Activated naive CD8-positive, alpha-beta T cell treated with anti-CD3 and anti-CD28 coated beads, Interleukin-2, amount 50 U/mL, for 16 hours (primary cell): ENCODE results near the gene FAM20A.
"Not testable (repeated sequence)": the region's sequence is repeated elsewhere in the genome, so short reads cannot be mapped to it uniquely, and the experiment has no call there.

ENCODE experiments used
- DNase-seq: peaks from one replicate; pipeline ENCODE4 v3.0.0-alpha.2; 2020; ENCODE audit warnings: low read depth, low spot score

Gene FAM20A

DNA sequence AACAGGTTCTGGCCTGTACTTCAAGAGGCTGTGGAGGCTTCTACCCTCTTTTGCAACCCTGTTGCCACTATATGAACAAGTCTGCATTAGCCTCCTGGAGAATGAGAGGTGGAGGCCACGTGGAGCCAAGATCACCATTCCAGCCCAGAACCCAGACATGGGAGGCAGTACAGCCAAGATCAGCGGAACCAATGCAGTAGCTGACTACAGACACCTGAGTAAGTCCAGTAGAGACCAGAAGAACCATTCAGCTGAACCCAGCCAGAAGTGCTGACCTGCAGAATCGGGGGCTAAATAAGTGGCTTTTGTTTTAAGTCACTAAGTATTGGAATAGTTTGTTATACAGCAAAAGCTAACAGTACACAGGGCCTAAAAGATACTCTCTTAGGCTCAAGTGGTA is 12.1 kb downstream of the FAM20A start:
- no peak for DNase-seq

DNA sequence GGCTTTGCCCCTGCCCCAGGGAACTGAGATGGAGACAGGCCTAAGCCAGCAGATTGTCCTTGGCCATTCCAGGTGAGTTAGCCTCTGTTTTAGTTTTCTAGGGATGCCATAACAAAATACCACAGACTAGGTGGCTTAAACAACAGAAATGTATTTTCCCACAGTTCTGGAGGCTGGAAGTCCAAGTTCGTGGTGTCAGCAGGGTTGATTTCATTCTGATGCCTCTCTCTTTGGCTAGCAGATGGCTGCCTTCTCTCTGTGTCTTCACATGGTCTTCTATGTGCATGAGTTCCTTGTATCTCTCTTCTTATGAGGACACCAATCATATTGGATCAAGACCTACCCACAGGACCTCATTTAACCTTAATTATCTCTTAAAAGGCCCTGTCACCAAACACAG is 12.8 kb downstream of the FAM20A start:
- no peak for DNase-seq

DNA sequence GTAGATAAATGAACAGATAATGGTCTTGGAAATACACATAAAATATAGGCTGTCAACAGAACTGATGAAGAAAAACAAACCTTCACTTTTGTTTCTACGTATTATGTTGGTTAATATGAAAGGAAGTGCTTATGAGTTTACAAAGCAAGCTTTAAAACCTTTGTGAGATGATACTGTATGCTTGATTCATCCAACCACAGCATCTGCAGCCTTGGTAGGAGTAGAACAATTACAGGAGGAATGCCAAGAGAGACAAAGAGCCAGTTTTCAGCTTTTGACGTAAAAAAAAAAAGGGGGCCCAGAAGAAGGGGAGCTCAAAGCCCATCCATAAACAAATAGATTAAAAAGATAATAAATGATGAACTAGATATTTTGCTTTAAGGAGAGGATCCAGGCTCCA is 13.3 kb downstream of the FAM20A start:
- no peak for DNase-seq

DNA sequence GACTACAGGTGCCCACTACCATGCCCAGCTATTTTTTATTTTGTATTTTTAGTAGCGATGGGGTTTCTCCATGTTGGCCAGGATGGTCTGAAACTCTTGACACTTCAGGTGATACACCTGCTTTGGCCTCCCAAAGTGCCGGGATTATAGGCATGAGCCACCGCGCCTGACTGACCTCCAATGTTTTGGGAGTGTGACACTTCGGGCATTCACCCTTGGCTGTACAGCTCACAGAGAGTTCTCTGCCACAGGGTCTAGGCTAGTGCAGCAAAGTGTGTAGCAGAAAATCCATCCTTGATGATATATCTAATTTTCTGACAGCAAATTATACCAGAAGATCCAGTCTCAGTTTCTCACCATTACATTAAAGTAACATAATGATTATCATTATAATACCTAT is 14.1 kb downstream of the FAM20A start:
- DNase-seq: no peak

DNA sequence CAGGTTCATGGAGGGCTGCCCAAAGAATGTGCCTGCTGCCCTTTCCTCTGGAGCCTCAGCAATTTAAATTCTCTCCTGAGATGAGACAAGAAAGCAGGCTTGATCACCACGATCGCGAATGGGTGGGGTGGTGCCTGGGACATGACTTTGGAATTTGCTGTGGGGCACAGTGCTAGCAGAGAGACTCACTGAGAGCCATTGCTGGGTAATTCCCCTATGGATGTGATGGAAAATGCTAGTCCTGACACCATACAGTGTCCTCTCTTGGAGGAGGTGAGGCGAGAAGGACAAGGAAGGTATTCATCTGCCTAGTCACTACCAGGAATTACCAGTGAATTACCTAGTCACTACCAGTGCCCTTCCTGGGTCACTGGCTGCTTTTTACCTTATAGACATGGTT is 15.5 kb downstream of the FAM20A start:
- no peak for DNase-seq

DNA sequence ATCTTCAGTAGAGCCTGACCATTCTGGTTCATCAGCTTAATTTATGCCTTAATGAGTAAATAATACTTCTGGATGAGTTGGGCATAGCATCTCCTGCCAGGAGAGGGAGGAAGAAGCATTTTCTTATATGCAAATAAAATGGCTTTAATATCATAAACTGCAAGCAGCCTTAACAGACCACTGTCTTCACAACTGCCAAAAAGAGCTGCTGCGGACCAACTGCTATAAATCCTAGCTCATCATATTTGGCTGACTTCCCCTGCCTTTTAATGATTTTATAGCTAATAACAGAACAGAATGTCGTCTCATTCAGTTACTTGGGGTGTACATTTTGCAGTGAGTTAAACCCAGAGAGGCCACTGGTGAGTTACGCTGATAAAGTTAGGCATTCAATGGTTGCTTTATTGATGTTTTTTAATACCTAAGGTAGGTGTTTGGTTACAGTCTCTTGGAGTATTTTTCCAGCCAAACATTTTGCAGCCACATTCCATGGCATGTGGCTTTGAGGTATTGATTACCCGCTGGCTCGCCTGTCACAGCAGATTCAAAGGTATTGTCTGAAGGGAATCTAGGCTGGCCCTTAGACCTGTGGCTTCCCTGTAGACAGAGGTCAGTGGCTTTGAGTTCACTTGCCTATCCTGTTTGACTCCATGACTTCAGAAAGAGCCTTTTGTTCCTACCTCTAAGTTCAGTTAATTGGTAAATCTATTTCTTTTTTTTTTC is 16.4 kb downstream of the FAM20A start:
- no peak for DNase-seq

DNA sequence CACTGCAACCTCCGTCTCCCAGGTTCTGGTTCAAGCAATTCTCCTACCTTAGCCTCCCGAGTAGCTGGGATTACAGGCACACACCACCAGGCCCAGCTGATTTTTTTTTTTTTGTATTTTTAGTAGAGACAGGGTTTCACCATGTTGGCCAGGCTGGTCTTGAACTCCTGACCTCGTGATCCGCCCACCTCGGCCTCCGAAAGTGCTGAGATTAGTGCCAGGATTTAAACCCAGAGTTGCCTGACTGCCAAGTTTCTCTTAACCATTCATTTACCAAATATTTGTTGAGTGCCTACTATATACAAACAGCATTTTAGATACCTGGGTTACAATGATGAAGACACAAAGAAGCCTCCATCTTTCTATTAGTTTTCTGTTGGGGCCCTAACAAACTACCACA is 18.3 kb downstream of the FAM20A start:
- not testable (repeated sequence) for DNase-seq

DNA sequence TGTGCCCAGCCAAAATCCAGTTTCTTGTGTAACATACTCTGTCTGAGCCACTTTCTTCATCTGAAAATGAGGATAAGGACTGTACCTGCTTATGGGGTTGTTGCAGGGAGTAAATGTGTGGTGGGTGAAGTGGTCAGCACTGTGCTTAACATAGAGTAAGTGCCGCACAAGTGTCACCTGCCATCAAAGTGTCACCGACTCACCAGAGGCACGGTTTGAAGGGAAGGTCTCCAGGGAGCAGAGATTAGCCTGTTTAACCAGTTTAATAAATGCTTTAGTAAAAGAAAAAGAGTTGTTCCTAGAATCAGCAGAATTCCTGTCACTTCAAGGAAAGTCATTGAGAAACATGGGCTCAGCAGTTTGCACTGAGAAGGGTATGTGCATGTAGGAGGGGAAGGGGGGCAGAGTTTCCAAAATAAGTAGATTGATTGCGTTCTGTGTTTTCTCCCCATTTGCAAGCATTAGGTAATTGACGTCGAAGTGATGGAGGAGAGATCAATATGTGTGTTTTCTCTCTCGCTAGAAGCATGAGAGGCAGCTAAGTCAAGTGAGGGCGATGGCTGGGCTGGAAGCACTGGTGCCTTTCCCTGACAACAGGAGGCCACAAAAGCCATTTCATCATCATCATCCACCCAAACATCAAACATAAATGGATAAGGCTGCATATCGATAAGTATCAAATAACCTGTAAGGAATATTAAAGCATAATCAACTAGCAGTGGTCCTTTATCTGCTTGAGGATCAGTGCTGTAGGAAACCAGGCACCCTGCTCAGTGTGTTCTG is 19.1 kb downstream of the FAM20A start:
- no peak for DNase-seq

DNA sequence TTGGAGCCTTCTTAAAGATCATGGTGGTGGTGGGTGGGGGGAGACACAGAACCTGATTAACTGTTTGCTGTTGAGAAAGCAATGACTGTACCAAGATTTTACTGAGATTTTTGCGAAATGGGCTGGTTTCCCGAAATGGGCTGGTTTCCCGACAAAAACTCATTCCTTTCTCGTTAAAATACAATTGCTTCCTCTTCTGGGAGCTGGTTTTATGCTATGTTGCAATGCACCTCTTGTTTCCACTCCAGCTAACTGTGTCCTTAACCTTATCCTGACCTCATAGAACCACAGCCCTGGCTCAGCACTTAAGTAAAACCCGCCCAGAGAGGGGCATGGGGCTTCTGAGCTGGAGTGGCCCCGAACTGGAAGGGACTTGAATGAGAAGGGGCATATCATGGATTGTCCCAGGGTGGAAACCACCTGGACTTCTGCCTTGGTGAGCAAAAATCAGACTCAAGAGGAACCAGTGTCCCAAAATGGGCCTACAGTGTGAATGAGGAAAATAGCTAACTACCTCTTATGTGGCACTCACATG is 20.9 kb downstream of the FAM20A start:
- no peak for DNase-seq

DNA sequence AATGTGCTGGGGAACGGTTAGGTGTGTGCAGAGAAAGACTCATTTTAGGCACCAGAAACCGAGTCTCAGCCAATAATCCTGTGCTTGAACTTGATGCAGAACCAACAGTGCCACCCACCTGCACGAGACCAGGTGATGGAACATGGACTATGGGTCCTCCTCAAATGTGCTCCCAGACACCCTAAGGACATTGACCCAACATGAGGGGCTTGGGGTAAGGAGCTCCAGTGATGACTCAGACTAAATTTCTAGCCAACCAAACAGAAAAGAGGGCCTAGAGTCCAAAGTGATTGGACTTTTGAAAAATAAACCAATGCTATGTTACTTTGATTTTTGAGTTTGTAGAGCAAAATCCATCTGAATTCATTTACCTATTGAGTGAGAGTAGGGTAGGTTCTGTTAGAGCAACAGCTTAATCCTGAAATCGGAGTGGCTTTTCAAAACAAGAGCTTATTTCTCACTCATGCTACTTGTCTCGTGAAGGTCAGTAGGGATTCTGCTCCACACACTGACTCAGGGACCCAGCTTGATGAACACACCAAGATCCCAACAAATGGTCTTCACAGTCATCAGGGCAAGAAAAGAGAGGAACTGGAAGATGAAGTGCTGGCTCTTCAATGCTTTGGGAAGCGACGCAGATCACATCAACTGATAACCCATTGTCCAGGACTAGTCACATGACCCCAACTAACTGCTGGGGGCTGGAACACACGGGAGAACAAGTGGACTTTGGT is 21.8 kb downstream of the FAM20A start:
- no peak for DNase-seq

DNA sequence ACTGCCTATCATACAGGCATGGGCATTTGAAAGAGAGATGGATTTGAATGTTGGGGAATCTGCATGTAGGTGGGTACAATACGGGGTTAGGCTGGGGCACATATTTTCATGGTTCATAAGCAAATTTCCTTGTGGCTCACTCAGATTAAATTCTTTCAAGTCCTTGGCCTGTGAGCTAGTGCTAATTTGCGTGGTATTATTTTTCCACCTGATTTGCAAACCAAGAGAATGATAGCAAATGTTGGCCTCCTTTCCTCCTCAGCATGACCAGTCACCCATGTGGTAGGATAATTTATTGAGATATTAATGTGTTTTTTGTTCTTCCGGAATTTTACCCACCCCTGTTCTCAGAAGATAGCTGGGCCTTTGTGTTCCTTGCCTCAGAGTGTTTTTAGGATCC is 22.9 kb downstream of the FAM20A start:
- no peak for DNase-seq

DNA sequence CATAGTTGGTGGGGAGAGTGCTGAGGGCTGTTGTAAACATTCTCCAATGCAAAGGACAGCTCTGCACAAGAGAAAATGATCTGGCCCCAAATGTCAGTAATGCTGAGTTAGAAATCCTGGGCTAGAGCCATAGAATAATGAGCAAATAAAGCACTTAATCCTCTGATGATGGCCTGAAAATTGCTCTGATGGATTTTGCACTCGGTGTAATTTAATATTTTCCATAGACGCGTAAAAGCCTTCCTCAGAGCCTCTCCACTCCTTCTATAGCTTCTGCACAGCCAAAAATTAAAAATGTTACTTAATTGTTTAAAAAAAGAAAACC is 23.7 kb downstream of the FAM20A start:
- DNase-seq: no peak

DNA sequence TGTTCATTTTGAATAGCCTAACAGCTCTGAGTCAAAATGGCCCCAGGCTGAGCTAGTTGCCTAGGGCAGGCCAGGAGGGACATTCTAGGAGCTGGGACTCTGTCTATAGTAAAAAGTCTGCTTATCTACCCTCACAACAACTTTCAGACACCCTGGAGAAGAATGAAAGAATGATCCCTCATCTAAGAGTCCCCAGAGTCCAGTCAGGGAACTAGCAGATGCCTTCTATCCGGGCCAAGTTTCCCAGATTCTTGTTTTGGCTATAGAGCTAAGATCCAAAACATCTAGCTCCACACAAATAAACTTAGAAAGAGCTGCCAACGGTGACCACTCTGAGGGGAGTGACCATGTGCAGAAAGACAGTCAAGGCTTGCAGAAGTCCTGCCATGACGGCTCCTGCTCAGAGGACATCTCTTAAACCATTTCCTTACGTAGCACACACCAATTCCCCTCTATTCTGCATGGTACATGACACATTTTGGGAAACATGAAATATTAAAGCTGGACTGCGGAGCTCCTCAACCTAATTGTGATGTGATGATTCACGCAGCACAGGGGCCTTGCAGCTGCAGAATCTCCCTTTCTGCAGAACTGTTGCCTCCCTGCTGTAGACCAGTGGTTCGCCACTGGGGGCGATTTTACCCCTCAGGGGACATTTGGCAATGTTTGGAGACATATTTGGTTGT is 24.2 kb downstream of the FAM20A start:
- no peak for DNase-seq

DNA sequence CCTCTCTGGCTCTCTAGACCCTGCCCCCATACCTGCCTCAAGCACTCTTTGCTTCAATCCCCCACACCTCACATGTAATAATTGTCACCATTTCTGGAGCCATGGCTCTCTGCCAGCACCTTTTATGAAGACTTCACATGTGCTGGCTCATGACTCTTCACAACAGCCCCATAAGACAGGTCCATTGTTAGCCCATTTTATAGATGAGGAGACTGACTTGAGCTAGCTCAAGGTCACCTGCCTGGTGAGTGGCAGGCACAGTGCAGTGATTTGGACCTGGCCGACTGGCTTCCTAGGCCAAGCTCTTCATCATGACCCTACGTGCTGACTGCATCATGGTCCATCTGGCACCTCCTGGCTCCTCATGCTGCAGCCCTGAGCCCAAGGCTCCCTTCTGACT is 25.0 kb downstream of the FAM20A start:
- DNase-seq: no peak

DNA sequence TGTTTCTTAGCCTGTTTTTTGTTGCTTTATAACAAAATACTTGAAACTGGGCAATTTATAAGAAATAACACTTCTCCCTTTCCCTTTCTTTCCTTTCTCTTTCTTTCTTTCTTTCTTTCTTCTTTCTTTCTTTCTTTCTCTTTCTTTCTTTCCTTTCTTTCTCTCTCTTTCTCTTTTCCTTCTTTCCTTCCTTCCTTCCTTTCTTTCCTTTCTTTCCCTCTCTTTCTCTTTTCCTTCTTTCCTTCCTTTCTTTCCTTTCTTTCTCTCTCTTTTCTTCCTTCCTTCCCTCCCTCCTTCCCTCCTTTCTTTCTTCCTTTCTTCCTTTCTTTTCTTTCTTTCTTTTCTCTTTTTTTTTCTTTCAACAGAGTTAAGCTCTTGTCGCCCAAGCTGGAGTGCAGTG is 27.8 kb downstream of the FAM20A start:
- no peak for DNase-seq

DNA sequence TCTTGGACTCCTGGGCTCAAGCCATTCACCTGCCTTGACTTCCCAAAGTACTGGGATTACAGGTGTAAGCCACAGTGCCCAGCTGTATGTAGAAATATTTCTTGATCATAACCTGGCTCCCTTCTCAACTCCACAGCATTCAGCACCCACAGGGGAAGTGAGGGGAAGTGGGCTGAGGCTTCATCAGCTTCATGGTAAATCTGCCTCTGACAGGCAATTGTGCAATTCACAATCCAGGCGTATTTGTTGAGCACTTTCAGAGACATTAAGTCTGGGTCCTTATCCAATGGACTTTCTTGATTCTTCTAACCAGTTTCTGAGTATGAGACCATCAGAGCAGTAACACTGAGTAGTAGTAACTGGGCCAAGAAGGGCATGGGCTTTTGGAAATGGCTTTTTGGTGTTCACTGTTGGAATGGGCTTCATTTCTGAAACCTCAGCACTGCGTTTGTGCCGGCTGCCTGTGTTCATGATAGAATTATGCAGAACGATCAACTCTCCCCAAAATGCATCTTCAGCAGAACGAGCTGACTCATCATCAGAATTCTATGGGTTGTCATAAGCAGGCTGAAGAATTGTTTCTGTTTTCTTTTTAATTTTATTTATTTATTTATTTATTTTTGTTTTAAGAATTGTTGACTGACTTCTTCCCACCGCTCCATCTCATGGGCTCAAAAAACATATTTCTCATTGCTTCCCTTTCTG is 28.9 kb downstream of the FAM20A start:
- DNase-seq: no peak

DNA sequence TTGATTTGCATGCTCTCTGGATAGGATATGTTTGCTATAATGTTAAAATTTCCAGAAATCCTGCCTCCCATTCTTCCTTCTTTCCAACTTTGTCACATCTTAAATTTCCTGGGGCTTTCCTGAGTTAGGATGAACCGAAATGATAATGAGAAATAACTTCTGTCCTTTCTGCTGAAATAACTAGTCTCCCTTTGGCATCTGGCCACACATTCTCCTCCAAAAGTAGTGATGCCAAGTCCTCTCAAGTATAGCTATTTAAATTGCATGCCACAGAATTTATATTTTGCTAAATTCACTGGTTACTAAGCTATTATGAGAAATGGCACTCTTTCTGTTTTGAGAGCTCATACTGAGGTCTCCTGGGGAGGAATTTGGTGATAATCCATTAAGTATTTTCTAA is 30.6 kb downstream of the FAM20A start:
- DNase-seq: no peak

DNA sequence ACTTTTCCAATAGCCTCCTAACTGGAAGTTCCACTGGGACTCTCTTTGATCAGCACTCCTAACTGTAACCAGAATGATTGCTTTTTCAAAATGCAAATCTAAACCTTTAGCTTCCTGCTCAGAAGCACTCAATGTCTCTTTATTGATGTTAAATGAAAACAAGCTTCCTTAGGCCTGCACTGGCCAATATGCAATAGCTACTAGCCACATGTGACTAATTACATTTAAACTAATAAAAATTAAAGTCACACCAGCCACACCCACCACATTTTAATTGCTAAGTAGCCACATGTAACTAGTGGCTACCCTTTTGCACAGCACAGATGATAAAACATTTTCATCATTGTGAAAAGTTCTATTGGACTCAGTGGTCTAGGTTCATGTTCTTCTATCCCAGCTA is 31.8 kb downstream of the FAM20A start:
- DNase-seq: no peak

DNA sequence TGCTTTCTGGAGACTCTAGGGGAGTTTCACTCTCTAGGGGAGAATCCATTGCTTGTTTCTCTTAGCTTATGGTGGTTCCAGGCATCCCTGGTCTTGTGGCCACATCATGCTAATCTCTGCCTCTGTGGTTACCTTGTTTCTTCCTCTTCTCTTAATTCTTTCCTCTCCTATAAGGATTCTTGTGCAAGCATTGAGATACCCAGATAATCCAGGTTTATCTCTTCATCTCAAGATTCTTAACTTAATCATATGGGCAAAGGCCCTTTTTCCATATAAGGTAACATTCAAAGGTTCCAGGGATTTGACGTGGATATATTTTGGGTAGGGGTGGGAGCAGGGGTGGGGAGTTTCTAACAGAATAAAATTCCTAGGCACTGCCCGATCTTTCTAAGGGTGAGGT is 32.6 kb downstream of the FAM20A start:
- no peak for DNase-seq

DNA sequence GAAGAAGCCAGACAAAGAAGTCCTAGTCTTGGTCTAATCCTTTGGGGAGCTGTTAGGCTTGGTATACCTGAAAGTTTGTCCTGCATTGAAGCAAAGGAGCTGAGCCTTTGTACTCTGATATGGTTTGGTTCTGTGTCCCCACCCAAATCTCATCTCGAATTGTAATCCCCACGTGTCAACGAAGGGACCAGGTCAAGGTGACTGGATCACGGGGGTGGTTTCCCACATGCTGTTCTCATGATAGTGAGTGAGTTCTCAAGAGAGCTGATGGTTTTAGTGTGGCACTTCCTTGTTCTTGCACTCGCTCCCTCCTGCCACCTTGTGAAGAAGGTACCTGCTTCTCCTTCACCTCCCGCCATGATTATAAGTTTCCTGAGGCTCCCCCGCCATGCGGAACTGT is 33.6 kb downstream of the FAM20A start:
- no peak for DNase-seq

DNA sequence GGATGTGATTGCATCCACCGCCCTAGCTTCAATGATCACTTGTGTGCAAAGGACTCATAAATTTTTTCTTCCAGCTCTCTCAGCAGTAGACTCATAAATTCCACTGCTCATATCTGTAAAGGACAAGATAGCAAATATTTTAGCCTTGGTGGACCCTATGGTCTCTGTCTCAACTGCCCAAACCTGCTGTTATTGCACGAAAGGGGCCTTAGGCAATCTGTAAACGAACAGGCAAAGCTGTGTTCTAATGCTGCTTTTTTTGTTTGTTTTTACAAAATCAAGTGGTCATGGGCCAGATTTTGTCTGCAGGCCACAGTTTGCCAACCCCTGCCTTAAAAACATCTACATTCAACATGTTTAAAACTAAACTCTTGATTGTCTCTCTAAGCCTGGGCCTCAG is 34.1 kb downstream of the FAM20A start:
- DNase-seq: no peak

DNA sequence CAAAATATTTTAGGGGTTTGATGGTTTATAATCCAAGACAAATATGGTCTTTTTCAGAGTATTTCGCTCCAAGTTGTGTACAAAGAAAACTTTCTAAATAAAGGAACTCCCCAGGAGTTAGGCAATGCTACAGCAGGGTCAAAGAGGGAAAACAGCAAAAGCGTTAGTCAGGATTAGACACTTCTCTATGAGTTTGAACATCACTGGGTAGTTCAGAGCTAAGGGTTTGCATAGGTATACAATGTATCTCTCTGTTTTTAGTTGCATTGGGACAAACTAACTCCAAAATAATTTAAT is 34.8 kb downstream of the FAM20A start:
- no peak for DNase-seq
